HL-60/S4 treated with retinoic acid at 250 ng/mL for 4 days and 3 days (cell line): ENCODE results near the gene MTMR10.

Experiments
- in situ Hi-C: fragments of 300-500 bp; cut with MboI; formaldehyde crosslinking; loops from 2 replicates; pipeline ENCODE4 v1.7.0; 2022; ENCODE audit warnings: low sequenced_read_pairs

The MTMR10 gene, protein sequence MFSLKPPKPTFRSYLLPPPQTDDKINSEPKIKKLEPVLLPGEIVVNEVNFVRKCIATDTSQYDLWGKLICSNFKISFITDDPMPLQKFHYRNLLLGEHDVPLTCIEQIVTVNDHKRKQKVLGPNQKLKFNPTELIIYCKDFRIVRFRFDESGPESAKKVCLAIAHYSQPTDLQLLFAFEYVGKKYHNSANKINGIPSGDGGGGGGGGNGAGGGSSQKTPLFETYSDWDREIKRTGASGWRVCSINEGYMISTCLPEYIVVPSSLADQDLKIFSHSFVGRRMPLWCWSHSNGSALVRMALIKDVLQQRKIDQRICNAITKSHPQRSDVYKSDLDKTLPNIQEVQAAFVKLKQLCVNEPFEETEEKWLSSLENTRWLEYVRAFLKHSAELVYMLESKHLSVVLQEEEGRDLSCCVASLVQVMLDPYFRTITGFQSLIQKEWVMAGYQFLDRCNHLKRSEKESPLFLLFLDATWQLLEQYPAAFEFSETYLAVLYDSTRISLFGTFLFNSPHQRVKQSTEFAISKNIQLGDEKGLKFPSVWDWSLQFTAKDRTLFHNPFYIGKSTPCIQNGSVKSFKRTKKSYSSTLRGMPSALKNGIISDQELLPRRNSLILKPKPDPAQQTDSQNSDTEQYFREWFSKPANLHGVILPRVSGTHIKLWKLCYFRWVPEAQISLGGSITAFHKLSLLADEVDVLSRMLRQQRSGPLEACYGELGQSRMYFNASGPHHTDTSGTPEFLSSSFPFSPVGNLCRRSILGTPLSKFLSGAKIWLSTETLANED

DNA sequence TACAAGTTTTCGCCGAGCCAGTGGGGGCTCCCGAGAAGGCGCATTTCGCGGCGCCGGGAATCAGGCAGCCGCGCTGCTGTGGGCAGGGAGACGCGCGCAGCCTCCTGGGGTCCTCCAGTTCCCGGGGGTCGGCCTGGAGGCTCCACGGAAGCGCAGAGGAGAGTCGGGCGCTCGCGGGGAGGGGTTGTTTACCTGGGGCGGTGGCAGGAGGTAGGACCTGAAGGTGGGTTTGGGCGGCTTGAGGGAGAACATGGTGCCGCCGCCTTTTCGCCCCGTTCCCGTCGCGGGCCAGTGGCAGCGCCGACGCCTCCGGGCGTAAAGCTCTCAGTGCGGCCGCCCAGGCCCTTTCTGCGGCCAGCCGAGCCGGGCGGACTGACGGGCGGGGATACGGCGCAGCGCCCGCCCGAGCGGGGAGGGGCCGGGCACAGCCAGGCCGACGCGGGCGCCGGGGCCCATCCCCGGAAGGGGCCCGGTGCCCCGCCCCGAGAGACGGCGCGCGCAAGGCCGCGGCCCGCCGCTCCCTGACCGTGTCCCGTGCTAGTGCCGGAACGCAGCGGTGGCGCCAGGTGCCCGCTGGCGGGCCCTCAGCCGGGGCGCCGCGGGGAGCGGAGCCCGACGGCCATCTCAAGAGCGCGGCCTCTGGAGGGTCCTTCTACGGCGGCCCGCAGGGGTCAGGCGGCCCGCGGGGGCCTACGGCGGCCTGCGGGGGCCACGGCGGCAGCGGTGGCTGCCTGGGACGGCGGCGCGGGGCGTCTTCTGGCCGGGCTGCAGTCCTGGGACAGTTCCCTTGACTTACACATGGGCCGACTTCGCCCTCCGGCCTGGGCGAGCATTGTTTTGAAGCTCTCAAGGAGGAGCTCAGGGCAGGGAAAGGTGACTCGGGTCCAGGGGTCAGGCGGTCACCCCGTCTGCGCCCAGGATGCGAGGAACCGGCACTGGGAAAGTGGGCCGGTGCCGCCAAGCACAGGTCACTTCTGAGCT, at the start of gene MTMR10:
Gene MTMR10 (minus strand): TSS at position 374 of the 981 bp plus-strand sequence. CDS start 122 bp downstream, at position 252.
- in situ Hi-C loops: no loop called here

DNA sequence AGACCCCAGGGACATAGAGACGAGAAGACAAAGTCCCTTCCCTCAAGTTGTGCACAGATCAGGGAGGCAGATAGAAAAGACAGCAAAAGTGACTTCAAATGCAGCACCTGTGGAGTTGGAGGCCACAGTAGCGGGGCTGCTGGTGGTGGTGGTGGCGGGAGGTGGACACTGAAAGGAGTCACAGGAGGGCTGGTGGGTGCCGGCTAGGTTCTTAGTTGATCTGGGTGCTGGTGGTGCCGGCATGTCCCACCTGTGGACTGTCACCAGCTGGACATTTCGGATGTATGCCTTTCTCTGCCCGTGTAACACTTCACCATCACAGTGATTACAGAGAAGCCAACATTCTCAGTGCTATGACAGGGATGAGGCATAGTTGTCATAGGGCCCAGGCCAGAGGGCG, 49.2 kb upstream of the MTMR10 start:
- in situ Hi-C loops: no loop called here

DNA sequence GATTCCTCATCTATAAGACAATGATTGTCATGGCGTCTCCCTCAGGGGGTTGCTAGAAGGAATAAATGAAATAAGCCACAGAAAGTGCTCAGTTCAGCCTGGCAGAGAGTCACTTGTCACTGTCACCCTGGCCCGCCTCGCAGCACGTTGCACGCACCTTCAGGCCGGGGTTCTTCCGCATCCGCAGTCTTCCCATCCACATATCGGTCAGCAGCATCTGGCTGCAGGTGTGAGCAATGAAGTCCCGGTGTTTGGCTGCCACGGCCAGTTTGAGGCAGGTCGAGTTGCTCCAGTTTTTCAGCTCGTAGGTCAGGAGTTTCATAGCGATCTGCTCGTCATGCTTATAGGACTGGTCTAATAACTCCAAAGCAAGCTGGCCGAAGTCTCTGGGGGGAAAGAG, 48.5 kb upstream of the MTMR10 start:
- in situ Hi-C loops: no loop called here

DNA sequence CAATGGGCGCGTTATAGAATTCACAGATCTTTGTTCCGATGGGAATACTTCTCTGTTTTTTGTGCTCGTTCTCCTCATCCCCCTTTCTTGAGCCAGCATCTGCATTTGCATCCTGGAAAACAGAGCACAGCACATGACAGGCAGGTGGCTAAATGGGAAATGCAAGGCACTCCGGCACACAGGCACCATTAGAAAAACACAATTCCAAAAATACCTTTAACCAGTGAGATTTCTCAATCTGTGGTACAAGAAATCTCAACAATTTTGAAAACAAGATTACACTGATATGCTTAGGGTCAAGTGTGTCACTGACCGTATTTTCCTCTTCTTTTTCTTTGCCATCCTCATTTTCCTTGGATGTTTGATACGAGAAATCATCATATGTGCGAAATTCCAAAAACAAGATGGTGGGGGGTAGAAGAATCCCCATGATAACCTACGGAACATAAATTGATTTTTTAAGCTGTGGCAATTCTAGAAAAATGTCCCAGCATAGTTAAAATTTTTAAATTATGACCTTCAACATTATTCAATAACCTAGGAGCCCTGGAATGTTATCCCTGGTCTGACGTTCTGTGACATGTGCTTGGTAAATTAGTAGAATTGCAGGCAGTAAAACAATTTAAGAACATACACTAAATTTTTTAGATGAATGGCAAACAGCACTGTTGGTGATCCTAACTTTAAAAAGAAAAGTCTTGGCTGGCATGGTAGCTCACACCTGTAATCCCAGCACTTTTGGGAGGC, 46.5 kb upstream of the MTMR10 start:
- in situ Hi-C loops: no loop called here

DNA sequence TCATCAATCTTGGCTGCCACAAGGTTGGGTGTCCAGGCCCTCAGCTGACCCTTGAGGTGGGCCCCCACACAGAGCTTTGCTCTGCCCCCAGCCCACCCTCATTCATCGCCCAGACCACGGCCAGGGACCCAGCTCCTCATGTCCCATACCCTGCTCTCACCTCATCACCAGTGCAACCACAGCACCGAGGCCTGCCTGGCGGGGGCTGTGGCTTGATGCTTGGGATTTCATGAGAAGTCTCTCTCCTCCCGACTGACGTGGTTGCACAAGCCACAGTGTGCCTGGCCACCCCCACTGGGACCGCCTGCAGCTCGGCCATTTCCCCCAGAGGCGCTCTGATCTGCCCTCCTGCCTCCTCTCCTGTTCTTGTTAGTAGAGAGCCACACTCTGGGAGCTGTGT, 45.4 kb upstream of the MTMR10 start:
- in situ Hi-C loops: no loop called here

DNA sequence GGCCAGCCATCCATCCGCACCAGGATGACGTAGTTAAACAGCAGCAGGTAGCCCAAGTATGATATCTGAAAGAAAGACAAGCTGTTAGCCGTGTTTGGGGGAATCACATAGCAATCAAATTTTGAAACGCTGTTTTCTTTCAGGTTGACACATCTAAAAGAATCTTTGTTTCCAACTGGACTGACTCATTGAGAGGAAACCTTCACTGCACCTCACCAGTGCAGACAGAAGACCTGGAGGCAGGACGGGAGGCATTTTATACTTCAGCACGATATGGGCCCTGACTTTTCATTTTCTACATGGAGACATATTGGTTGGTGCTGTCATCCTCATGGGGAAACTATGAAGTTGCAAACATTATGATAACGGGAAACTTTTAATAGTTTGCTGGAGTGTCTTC, 44.2 kb upstream of the MTMR10 start:
- in situ Hi-C loops: no loop called here

DNA sequence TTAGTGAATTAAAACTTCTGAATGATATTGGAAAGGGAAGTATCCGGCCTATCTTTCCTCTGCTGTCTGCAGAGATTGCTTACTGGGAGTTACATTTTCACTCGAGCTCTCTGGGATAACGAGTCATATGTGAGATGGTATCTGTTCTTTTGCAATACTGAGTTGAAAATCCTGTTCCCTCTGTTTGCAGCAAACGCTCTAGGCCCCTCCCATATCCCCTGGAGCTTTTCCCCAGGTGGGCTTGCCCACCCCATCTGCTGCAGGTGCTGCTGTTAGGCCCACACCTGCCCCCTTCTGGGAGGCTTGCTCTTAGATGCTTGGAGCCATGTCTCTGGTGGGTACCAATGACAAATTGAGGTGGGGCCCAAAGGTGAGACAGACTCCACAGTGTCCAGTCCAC, 42.7 kb upstream of the MTMR10 start:
- in situ Hi-C loops: no loop called here

DNA sequence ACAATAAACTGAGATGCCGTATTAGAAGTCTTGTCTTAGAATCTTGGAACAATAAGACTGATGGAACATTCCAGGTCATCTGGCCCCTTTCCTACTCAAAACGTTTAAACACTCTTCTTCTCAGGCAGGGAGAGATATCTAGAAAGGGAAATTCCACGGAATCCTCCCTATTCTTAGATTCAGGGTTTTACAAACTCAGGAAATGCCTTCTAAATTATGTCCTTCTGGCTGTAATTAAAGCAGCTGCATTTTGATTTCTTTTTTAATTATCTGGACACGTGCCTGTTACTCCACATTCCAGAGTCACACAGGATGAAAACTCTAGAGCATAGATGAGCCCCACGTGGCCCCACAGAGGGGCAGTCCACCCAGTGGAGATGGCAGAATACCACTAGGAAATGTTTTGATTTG, 41.5 kb upstream of the MTMR10 start:
- in situ Hi-C loops: no loop called here

DNA sequence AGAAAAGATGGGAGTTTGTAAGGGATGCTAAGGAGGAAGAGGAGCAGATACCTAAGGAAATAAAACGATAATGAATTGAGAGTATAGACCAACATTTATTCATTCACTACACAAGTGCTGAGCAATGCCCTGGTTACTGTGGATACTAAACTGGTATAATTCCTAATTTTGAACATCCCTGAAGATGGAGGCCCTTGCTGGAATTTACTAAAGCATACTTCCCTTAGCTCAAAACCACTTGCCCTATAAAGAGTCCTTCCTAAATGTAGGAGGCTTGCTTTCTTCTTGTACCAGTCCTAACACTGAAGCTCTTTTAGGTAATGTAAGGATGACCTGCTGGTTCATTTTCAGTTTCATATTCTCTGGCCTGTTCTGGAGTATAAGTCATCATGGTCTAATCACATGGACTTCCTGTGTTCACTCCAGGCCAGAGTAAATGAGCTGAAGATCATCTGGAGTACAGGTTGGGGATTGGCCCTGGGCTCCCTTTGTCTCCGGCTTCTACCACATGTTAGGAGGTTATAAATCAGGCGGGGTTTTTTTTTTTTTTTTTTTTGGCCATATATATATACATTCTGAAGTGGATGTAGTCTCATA, 40.1 kb upstream of the MTMR10 start:
- in situ Hi-C loops: no loop called here

DNA sequence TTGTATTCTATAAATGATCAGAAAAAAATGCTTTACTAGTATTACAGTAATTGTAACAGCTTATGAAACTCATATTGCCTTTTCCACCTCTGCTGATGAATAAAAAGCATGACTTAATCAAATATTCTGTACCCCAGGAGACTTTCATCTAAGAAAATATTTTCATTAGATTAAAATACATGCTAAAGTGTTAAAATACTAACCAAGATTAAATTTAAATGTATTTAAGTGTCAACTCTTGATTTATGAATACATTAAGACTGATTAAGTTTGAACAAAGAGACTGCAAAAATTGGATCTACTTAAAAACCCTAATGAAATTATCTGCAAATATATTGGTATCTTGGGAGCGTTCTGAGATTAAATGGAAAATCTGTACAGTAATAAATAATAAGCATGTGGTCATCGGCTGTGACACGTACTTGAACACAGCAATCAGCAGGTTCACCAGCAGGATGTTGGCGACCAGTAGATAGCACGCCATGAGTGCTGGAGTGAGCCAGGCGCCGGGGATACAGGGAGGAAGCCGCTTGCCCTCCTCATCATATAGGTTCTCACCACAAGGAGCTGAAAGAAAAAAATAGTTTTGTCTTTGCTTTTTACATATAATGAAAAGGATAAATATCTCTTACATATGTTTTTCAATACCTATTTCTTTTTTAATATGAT, 36.6 kb upstream of the MTMR10 start:
- in situ Hi-C loops: no loop called here

DNA sequence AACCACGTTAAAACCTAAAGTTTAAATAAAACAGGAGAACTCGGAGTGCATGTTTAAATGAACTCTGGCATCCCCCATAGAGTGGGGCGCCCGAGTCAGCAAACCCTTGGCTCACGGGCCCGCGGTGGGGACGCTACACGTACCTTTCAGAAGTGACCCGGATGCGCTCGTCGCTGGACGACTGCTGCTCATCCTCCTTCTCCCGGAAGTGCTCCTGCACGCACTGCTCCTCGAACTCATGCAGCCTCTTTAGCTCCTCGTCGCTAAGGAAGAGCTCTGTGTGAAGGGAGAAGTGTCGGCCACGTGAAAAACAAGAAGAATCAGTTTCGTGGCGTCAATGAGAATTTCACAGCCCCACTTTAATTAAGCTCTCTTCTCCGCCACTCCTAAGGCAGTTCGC, 34.6 kb upstream of the MTMR10 start:
- in situ Hi-C loops: no loop called here

DNA sequence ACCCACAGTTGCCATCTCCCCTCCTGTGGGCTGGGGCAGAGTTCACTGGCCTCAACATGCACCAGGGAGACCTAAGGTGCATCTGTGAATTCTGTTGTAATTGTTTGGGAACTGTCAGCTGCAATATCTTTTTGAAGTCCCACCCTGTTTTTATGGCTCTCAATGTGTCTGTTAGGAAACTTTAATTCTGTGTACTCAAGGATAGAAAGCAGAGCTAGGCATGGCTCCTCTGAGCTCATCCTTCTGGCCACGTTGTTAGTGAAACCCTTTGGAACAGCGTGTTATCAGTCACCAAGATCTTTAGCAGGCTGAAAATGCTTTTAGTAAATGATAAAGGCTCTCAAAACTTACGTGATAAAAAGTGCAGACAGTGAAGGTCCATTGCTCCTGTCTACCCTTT, 33.6 kb upstream of the MTMR10 start:
- in situ Hi-C loops: no loop called here

DNA sequence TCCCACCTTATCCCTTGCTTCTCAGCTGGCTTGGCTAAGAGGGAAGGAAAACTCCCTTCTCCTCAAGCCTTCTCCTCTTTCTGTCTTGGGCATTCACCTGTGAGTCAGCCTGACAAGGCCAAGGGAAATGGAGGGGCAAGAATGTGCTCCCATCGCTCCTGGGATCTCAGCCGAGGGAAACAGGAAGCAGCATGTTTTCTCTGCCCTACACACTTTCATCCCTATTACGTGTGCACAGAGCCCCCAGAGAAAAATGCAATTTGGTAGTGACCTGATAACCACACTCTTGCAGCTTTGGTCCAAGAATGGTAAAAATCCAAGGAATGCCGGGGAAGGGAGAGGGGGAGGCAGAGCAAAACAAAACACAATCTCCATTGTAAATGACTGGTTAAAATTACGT, 32.9 kb upstream of the MTMR10 start:
- in situ Hi-C loops: no loop called here

DNA sequence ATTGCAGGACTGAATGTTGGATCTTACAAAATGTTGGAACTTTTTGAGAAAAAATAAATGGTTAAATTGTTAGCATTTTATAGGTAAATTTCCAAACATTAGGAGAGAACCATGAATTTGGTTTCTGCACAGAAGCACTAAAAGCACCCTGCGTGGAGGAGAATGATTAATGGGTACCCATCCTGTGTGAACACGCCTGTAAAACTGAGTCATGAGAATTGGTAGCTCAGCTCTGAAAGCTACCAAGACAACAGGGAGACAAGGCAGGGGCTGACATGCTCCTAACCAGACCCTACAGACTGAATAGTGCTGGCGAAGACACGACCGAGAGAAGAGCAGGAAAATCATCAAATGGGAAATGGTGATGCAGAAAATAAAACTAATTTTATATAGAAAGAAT, 32.4 kb upstream of the MTMR10 start:
- in situ Hi-C loops: no loop called here

DNA sequence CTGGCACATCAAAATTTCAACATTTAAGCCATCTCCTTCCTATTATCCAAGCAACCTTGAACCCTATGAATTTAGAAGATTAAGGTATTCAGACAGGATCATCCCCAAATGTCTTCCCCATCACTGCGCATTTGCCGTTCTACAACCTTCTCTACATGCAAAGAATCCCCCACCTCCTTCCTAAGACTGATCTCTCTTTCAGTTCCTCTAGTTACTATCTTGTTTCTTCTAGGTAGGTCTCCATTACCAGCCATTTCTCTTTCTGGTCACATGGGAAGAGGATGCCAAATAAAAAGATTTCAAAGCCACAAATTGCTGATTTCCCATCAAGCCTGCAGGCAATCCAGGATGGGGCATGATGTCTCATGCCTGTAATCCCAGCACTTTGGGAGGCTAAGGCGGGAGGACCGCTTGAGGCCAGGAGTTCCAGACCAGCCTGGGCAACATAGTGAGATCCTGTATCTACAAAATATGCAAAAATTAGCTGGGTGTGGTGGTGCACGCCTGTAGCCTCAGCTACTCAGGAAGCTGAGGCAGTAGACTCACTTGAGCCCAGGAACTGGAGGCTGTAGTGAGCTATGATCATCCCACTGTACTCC, 29.7 kb upstream of the MTMR10 start:
- in situ Hi-C loops: no loop called here

DNA sequence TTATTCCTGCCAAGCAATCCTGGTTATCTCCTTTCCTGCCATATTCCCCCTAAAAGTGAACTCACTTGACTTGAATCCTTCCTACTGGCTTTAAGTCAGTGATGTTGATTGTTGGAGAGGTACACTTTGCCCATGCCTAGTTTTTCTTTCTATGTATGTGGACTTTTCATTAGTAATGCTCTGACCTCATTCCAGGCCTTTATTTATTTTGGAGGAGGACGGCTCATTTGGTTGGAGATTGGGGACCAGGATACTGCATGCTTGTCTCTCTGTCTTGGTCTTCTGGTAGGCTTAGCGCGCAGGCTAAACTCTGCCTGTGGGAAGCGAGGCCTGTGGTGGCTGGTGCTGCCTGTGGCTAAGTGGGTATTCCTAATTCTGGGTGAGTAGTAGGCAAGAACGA, 29.1 kb upstream of the MTMR10 start:
- in situ Hi-C loops: no loop called here

DNA sequence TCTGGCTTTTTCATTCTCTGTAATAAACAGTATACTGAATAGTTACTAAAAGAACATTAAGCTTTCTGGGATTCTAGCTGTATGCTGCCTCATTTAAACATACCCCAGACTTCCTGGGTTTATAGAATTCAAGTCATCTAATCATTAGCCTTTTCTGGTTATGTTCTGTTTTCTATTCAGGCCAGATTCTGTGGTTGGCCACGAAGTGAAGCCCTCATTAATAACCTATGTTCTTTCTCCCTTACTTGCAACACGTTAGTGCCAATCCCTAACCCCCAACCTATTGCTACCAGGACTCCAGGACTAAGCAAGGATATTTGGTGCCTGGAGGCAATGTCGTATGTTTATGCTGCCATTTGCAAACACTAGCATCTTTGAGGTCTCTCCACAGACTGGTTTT, 28.6 kb upstream of the MTMR10 start:
- in situ Hi-C loops: no loop called here

DNA sequence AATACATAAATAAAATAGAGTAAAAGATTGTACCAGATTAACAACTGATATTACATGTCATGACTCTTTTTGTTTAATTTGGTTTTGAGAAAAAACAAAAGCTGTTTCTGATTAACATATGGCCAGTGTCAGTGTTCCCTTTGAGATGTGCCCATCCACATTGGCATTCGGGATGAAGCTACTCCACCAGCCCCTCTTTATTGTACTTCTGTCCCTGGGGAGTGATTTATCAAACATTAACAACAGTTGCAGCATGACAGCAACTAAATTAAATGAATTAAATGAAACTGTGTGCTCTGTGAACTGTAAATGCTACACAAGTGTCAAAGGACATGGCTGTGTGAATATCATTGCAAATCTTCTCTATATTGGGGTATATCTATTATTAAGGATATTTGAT, 25.9 kb upstream of the MTMR10 start:
- in situ Hi-C loops: no loop called here

DNA sequence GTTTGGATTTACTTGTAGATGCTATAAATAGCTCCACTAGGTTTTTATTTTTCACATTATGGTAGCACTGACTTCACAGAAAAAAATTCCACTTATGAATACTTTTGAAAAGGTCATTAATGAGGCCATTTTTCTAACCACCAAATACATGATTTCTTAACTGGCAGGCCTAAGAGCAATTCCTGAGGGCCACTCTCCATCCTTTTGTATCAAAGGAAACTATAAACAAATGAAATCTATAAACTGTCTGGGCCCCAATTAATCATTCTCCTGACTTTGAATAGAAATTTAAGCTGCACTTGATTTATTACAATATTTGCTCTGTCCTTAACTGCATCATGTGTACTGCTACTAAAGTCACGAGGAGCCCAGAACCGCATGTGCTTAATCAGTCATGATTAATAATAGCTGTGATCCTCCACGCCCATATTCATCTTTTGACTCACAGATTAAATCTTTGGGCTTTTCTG, 25.1 kb upstream of the MTMR10 start:
- in situ Hi-C loops: no loop called here
